Uterus (tissue), 2 donors: ENCODE results near the gene RNF151.

ENCODE experiments used
- POLR2A ChIP-seq, 2 donors: fragments of 450-650 bp; IDR thresholded peaks; one replicate each; pipeline ENCODE4 v1.6.1; 2016; ENCODE audit warnings: antibody characterized with exemption in 2 of 2, mild to moderate bottlenecking in 1 of 2, moderate library complexity in 1 of 2
- TF ChIP-seq, protein P1 (sequence below), 4 experiments: fragments of 200-600 bp in 2 of 4; fragments of 450-650 bp in 2 of 4; sonication (generic) in 2 of 4; IDR thresholded peaks; one replicate each; pipeline ENCODE4 v1.5.1; 2016 to 2019; ENCODE audit warnings: antibody characterized with exemption in 4 of 4, mild to moderate bottlenecking in 2 of 4, moderate library complexity in 1 of 4

DNA sequence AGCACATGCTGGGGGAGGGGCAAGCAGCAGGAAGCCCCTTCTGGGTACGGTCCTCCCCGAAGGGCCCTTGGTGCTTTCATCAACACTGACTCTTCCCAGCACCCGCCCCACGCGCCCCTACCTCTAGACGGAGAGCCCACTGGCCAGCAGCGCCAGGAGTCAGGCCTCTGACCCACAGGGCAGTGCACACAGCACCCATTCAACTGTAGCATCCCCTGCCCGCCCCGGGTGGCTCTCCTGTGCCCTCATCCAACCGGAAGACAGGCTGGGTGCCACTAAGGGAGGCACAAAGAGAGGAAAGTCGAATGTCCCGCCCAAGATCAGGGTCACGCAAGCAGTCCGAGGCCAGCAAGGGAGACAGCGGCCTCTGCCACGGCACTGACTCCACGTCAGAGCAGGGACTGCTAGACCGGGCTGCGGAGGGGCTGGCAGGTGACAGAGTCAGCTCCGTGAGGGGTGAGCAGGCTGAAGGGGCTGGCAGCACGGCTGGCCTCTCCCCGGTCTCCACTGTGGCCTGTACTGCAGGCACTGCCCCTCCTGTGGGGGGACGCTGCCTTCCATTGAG is 33.5 kb upstream of the RNF151 start:
- TF ChIP-seq, protein P1, sequence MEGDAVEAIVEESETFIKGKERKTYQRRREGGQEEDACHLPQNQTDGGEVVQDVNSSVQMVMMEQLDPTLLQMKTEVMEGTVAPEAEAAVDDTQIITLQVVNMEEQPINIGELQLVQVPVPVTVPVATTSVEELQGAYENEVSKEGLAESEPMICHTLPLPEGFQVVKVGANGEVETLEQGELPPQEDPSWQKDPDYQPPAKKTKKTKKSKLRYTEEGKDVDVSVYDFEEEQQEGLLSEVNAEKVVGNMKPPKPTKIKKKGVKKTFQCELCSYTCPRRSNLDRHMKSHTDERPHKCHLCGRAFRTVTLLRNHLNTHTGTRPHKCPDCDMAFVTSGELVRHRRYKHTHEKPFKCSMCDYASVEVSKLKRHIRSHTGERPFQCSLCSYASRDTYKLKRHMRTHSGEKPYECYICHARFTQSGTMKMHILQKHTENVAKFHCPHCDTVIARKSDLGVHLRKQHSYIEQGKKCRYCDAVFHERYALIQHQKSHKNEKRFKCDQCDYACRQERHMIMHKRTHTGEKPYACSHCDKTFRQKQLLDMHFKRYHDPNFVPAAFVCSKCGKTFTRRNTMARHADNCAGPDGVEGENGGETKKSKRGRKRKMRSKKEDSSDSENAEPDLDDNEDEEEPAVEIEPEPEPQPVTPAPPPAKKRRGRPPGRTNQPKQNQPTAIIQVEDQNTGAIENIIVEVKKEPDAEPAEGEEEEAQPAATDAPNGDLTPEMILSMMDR (IDR thresholded peaks at IDR 0.05), result no peak
- no peak for TF ChIP-seq POLR2A (IDR thresholded peaks at IDR 0.05)
